Liver (tissue), 3 donors: ENCODE measurements around the gene NRM.
"Not testable (repeated sequence)": the region's sequence is repeated elsewhere in the genome, so short reads cannot be mapped to it uniquely, and the experiment has no call there.

ENCODE experiments used
- CTCF ChIP-seq: fragments of 150-350 bp; IDR thresholded peaks from 2 replicates; pipeline ENCODE4 v1.5.1; 2017; ENCODE audit warnings: improper control_type of control experiment, low read depth, low read length; ENCODE audit not compliant: missing input control
- EGR1 ChIP-seq, 2 donors: IDR thresholded peaks; 2 replicates each; pipeline ENCODE4 v1.6.1; 2016 to 2018; ENCODE audit warnings: antibody characterized with exemption in 2 of 2, low read depth in 2 of 2
- GABPA ChIP-seq, 2 donors: IDR thresholded peaks in 1 of 2; conservative IDR thresholded peaks in 1 of 2; 2 replicates each; pipeline ENCODE4 v1.6.1; 2016; ENCODE audit warnings: antibody characterized with exemption in 2 of 2, mild to moderate bottlenecking in 1 of 2, moderate library complexity in 1 of 2
- HNF4A ChIP-seq, 2 donors: conservative IDR thresholded peaks; 2 replicates each; pipeline ENCODE4 v1.6.1; 2016; ENCODE audit warnings: antibody characterized with exemption in 2 of 2, mild to moderate bottlenecking in 2 of 2
- JUND ChIP-seq, 2 donors: IDR thresholded peaks; 2 replicates each; pipeline ENCODE4 v1.6.1; 2016; ENCODE audit warnings: antibody characterized with exemption in 2 of 2
- MAX ChIP-seq: IDR thresholded peaks from 2 replicates; pipeline ENCODE4 v1.6.1; 2016; ENCODE audit warnings: antibody characterized with exemption
- REST ChIP-seq: IDR thresholded peaks from 2 replicates; pipeline ENCODE4 v1.6.1; 2016; ENCODE audit warnings: antibody characterized with exemption, mild to moderate bottlenecking
- TAF1 ChIP-seq: conservative IDR thresholded peaks from 2 replicates; pipeline ENCODE4 v1.6.1; 2016; ENCODE audit warnings: antibody characterized with exemption, mild to moderate bottlenecking
- YY1 ChIP-seq: IDR thresholded peaks from 2 replicates; pipeline ENCODE4 v1.6.1; 2016; ENCODE audit warnings: antibody characterized with exemption, mild to moderate bottlenecking
- ZBTB33 ChIP-seq: IDR thresholded peaks from 2 replicates; pipeline ENCODE4 v1.6.1; 2016; ENCODE audit warnings: antibody characterized with exemption
- donor health status: healthy.
- donor health status: healthy.

GRCh38 chr6:30723843-30724741 lies 33.3 kb upstream of the NRM start:
- not testable (repeated sequence) for TF ChIP-seq CTCF; JUND (IDR thresholded peaks at IDR 0.05); GABPA (IDR thresholded peaks at IDR 0.05 in 1 of 2, conservative IDR thresholded peaks at IDR 0.05 in 1 of 2); REST; EGR1 (IDR thresholded peaks at IDR 0.05; ENCODE audit: low read depth in 2 of 2); YY1; TAF1; MAX; ZBTB33; HNF4A (conservative IDR thresholded peaks at IDR 0.05)
